Posterior vena cava (tissue), 2 donors: ENCODE results near the gene CDHR1. TPM values are rescaled to one million over a fixed set of nuclear protein-coding genes. Genes with fewer than 3 reads are reported as not detected.

Experiments used
- DNase-seq: peaks from one replicate; pipeline ENCODE4 v3.0.0-alpha.2; 2020; ENCODE audit warnings: low spot score
- intact Hi-C, 2 donors: fragments of 100-400 bp; cut with DNase I; formaldehyde crosslinking; loops; one replicate each; pipeline versions ENCODE4 v1.14.1 to v1.14.2; 2022 to 2023
- total RNA-seq, 2 donors: library from RNA; stranded (reverse); fragmentation: NEBNext Ultra II Directional; extraction: Animal tissue kit (Norgen Biotek cat#: 25700); gene quantifications; one replicate each; pipeline ENCODE4 v1.2.1, GENCODE V29; 2021
- donor health status: DM: yes; HTN: yes; CAD: no.
- donor health status: DM: yes; HTN: yes; CAD: no.

CDHR1 gene
- total RNA-seq, 2 donors from 2014 or later = 0.14 to 0.28 TPM

- no peak for DNase-seq
- intact Hi-C loops = loop anchor here in 1 of 2 donors (10.0 kb wide), 2 partner anchors 390 to 470 kb away; no protein-coding TSS in a partner anchor
These were observed 900 bp downstream of the CDHR1 start for GRCh38 chr10:84195044-84195830.

DNA sequence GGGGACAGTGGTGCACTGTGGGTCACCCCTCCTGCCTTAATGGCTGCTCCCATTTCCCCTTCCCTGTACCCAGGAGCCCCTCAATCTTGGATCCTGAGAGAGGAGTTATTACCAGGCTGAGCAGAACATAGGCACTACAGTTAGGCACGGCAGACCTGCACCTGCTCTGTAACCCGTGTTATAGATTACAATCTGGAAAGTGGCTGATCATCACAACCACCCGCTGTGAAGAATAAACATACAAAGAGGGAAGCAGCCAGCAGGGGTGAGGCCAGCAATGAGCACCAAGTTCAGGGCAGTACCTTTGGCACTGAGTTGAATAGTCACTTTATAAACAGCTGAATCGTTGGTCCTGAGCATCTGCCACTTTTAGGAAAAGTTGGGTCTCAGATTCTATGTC lies 1.7 kb downstream of the CDHR1 start:
- intact Hi-C loops = loop anchor here in 1 of 2 donors (10.0 kb wide), 2 partner anchors 391 to 471 kb away; no protein-coding TSS in a partner anchor
- DNase-seq = no peak

- peak; percentile 52 for DNase-seq
- intact Hi-C loops = loop anchor here in 1 of 2 donors (10.0 kb wide), 2 partner anchors 392 to 472 kb away; no protein-coding TSS in a partner anchor
These were observed 2.6 kb downstream of the CDHR1 start for GRCh38 chr10:84196941-84197340.

GRCh38 chr10:84197643-84198042 lies 3.3 kb downstream of the CDHR1 start:
- intact Hi-C loops = loop anchor here in 1 of 2 donors (10.0 kb wide), 2 partner anchors 393 to 473 kb away; no protein-coding TSS in a partner anchor

DNA sequence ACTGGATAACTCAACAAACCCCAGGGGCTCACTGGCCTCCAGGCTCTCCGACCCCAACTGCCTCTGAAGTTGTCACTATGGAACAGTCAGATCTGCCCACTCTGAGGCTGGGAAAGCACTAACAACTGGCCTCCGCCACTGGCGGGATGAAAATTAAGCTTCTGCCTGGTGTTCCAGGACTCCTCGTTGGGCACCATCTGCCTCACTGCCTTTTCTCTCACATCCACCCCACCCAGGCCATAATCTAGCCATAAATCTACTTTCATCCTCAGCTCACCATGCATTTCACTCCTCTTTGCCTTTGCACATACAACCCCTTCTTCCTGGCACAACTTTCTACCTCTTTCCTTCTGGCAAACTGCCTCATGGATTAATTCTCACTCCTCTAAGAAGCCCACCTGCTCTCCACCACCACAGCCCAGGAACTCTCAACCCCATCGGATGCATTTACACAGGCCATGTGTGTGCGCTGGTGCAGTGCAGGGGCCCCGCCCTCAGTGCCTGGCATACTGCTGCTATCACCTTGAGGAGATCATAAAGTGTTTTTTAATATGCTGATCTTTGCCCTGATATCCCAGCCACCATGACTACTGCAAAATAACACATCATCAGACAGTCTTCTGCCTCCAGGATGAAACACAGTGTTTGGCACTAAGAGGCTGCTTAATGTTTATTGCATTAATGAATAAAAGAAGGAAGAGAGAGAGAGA lies 4.0 kb downstream of the CDHR1 start:
- intact Hi-C loops = loop anchor here in 1 of 2 donors (10.0 kb wide), 2 partner anchors 394 to 474 kb away; no protein-coding TSS in a partner anchor
- DNase-seq = peak; percentile 53

More at GRCh38 chr10:84197643-84198042, 3.3 kb downstream of the CDHR1 start:
- peak; percentile 47 for DNase-seq

DNA sequence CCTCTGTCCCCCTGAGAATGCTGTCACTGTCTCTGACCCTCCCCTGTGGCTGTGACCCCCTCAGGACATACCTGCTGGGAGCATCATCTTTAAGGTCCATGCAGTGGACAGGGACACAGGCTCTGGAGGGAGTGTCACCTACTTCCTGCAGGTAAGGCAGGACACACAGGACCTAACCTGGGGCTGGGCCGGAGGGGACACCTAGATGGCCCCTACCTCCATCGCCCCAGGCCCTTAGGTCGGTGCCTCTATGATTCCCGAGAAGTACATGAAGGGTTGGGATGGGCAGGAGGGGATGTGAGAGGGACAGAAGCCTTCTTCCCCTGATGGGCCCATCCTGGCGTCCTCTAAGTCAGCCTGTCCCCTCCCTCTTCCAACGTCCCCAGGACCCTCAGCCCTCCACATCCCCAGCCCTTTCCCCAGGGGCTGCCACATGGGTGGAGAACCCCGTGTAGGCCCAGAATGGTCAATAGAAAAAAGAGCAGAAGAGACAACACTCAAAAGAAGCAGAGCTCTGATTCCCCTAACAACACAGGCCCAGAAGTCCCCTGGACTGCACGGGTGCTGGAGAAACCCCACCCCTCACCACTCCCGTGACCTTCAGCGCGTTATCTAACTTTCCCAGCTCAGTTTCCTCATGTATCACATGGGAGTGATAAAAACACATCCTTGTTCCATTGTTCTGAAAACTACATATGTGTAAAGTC lies 6.4 kb downstream of the CDHR1 start:
- peak; percentile 57 for DNase-seq
- intact Hi-C loops = no loop called here

GRCh38 chr10:84201244-84201606 lies 6.9 kb downstream of the CDHR1 start:
- no peak for DNase-seq
- intact Hi-C loops = no loop called here

DNA sequence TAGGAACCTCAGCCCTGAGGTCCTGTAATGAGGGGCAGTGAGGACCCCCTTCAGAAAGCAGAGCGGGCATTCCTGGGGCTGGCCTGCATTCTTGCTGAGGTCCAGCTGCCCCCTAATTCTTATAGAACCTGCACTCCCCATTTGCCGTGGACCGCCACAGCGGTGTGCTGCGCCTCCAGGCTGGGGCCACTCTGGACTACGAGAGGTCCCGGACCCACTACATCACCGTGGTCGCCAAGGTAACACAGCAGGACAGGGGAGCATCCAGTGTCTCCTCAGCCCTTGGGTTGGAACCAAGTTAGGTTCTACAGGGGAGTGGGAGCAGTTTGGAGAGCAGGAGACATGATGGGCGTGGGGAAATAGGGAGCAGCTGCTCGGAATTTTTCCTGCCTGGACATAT lies 7.3 kb downstream of the CDHR1 start:
- intact Hi-C loops = no loop called here
- DNase-seq = peak; percentile 53

DNA sequence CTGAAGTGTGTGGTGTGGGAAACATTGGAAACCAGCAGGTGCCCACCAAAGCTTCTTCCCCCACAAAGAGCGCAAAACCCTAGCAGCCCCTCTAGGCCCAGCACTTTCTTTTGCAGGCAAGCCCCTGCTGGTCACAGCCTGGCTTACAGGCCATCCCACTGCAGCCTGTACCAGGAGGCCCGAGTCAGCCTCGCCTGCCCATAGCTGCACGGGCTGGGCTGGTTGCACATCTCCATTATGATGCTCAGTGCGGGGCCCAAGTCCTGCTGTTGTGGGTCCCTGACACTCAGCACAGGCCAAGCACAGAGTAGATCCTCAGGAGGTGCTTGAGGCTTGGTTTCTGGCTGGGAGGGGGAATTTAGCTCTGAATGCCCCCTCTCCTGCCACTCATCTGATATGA lies 8.0 kb downstream of the CDHR1 start:
- DNase-seq = peak; percentile 74
- intact Hi-C loops = no loop called here

DNA sequence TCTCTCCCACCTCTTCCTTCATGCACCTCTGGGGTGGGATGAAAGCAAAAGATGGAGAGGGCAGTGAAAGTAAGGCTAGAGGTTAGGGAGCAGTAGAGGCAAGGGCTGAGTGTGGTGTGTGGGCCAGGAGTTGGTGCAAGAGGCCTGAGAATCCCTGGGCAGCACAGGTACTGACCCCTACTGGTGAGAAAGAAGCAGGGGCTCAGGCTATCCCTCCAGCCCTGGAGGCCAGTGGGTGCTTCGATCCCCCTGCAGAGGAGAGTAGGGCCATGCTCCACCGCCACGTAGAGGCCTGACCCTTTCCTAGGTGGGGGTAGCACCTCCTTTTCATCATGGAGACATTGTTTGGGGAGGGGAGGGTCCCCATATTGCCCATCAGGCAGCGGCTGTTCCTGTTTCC lies 9.8 kb downstream of the CDHR1 start:
- DNase-seq = peak; percentile 52
- intact Hi-C loops = no loop called here

DNA sequence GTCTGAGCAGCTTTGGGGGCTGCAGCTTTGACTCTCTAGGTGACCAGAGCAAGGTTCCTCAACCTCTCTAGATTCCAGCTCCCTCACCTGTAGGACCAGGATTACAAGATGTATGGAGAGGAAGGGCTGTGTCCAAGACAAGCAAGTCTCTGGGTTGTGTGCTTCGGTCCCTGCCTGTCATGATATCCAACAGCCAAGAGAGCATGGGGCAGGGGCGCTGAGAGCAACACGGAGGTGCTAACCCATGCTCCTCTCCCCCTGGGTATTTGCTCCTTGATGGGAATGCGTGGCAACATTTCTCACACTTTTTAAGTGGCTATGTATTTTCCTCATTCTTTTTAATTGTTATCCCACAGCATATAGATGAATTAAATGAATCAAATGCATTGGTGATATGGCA lies 10.3 kb downstream of the CDHR1 start:
- no peak for DNase-seq
- intact Hi-C loops = no loop called here

DNA sequence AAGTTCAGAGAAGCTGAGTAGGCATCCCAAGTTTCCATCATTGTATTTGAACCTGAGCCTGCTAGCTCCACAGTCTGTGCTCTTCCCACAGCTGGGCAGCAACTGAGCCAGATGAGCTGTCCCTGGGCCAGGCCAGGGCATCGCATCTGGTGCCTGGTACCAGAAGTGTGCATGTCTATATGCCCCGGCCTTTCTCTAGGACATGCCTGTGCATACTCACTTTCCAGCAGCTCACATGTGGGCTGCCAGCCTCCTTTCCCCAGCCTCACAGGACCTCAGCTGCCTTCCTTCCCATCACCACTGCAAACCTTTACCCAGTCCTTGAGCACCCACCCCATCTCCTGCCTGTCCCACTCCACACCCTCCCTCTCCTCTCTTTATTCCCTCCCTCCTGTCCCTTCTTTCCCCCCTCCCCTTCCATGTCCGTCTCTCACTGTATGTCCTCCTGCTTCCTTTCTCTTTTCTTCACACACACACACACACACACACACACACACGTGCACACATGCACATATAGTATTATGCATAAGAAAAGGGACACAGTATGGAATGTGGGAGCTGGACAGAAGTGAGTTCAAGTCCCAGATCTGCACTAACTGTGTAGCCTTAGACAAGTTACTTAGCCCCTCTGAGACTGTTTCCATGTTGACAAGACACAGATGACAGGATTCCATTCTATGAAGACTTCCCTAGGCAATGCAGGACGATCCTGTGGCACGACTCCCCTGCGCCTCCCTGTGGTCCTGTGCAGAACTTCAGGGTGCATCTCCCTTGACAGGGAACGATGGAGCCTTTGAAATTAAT lies 10.9 kb downstream of the CDHR1 start:
- DNase-seq = peak; percentile 82
- intact Hi-C loops = no loop called here

DNA sequence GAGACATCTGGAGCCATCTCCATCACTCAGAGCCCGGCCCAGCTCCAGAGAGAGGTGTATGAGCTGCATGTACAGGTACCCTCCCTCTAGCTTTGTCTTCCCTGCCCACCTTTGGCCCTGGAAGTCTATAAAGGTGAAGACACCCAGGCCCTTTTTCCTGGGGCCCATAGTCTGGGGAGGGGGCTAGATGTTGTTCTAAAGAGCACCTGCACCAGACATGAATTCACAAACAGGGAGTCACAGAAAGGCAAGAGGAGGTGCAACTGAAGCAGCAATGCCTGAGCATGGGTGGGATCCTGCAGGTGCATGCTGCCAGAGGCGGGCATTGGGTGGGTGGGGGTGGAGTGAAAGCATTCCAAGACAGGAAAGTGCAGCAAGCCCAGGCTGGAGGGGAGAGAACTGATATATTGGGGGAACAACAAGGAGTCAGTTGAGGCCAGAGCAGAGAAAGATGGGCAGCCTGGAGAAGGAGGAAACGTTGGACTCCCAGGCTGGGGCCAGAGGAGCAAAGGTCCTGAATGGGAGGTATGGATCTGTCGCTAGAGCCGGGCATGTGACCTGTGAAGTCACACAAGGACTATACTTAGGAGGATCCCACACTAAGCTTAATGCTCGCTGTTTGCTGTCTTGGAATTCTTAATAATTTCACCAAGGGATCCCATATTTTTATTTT lies 11.7 kb downstream of the CDHR1 start:
- peak; percentile 54 for DNase-seq
- intact Hi-C loops = no loop called here

- no peak for DNase-seq
- intact Hi-C loops = no loop called here
These were observed 13.7 kb downstream of the CDHR1 start for GRCh38 chr10:84208023-84208422.

GRCh38 chr10:84211566-84211965 lies 17.2 kb downstream of the CDHR1 start:
- no peak for DNase-seq

GRCh38 chr10:84212014-84212413 lies 17.7 kb downstream of the CDHR1 start:
- DNase-seq = no peak

More at GRCh38 chr10:84211566-84211965, 17.2 kb downstream of the CDHR1 start:
- intact Hi-C loops = no loop called here

DNA sequence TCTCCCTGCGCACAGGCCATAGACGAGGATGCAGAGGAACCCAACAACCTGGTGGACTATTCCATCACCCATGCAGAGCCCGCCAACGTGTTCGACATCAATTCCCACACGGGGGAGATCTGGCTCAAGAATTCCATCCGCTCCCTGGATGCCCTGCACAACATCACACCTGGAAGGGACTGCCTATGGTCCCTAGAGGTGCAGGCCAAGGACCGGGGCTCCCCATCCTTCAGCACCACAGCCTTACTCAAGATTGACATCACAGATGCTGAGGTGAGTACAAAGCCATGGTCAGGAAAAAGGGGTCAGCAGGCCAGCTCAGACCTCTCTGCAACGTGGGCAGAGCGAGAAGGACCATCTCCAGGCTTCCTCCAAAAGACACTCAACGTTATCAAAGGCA lies 18.7 kb downstream of the CDHR1 start:
- intact Hi-C loops = no loop called here
- no peak for DNase-seq

More at GRCh38 chr10:84212014-84212413, 17.7 kb downstream of the CDHR1 start:
- intact Hi-C loops = no loop called here

GRCh38 chr10:84214046-84214572 lies 19.8 kb downstream of the CDHR1 start:
- intact Hi-C loops = no loop called here

More at GRCh38 chr10:84214046-84214572, 19.8 kb downstream of the CDHR1 start:
- DNase-seq = peak; percentile 68
